Type B pancreatic cell (in vitro differentiated cells): Measurements from ENCODE around the gene PRIMPOL. TPM values are rescaled to one million over a fixed set of nuclear protein-coding genes. Genes with fewer than 3 reads are reported as not detected.
"Not testable (repeated sequence)": the region's sequence is repeated elsewhere in the genome, so short reads cannot be mapped to it uniquely, and the experiment has no call there.

Experiments used
- DNase-seq: peaks from one replicate; pipeline ENCODE4 v3.0.0; 2021; ENCODE audit warnings: mixed read lengths; ENCODE audit not compliant: unreplicated experiment; ENCODE audit errors: extremely low spot score
- H3K27ac Mint-ChIP-seq: 2 replicates; pipeline ENCODE4 v1.8.0; 2021; ENCODE audit warnings: mild to moderate bottlenecking, mixed read lengths
- H3K27me3 Mint-ChIP-seq: 2 replicates; pipeline ENCODE4 v1.8.0; 2021; ENCODE audit warnings: mixed read lengths
- H3K36me3 Mint-ChIP-seq: 2 replicates; pipeline ENCODE4 v1.8.0; 2021; ENCODE audit warnings: mixed read lengths
- H3K4me1 Mint-ChIP-seq: one replicate; pipeline ENCODE4 v1.8.0; 2021; ENCODE audit warnings: mixed read lengths; ENCODE audit not compliant: unreplicated experiment
- H3K4me3 Mint-ChIP-seq: 2 replicates; pipeline ENCODE4 v1.8.0; 2021; ENCODE audit warnings: mild to moderate bottlenecking, mixed read lengths
- H3K9me3 Mint-ChIP-seq: 2 replicates; pipeline ENCODE4 v1.8.0; 2021; ENCODE audit warnings: mixed read lengths
- CTCF ChIP-seq: fragments of 200-600 bp; sonication (generic); conservative IDR thresholded peaks from 2 replicates; pipeline ENCODE4 v1.5.0; 2021; ENCODE audit warnings: antibody characterized with exemption, mild to moderate bottlenecking
- total RNA-seq: library from RNA; stranded (reverse); gene quantifications from 2 replicates; pipeline ENCODE4 v1.2.1, GENCODE V29; 2021; ENCODE audit warnings: low replicate concordance

PRIMPOL gene
- total RNA-seq, 1 donor from 2014 or later = 24.6 TPM

GRCh38 chr4:184733654-184734524 is 84.4 kb downstream of the PRIMPOL start, which contains the start of gene CENPU:
CENPU (minus strand) TSS chr4:184734096; CDS start chr4:184734062, 34 bp downstream.
- Mint-ChIP-seq H3K4me3 (peak within 1 kb of the TSS; percentile 99), H3K27me3 (no peaks in the 10 kb centered on the region), H3K9me3 (no peaks in the 10 kb centered on the region), H3K36me3 (peaks cover 3% of the 10 kb centered on the region), H3K4me1 (peaks cover 19% of the 10 kb centered on the region), H3K27ac (peak within 1 kb of the TSS; percentile 99)
- DNase-seq = peak; percentile 99
- TF ChIP-seq CTCF = no peak

DNA sequence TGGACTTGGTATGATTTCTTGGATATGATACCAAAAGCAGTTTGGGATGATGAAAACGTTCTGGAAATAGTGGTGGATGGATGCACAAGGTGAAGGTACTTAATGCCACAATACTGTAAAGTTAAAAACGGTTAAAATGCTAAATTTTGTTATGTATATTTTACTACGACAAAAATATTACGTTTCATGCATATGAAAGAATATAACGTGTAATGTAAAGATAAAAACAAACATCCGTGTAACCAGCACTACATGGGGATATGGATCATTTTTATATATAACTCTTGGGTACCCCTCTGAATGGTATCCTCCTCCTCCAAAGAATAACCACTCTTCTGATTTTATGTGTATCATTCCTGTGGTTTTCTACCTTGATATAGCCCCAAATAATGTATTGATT is 85.2 kb downstream of the PRIMPOL start:
- Mint-ChIP-seq H3K4me1 (peaks cover 19% of the 10 kb centered on the region), H3K27me3 (no peaks in the 10 kb centered on the region), H3K27ac (peak overlapping the region; percentile 99), H3K9me3 (no peaks in the 10 kb centered on the region), H3K36me3 (peaks cover 3% of the 10 kb centered on the region), H3K4me3 (peak overlapping the region; percentile 99)
- DNase-seq = no peak
- TF ChIP-seq CTCF = no peak

- not testable (repeated sequence) for H3K27me3 Mint-ChIP-seq, DNase-seq, H3K9me3 Mint-ChIP-seq, H3K4me1 Mint-ChIP-seq, H3K27ac Mint-ChIP-seq, H3K36me3 Mint-ChIP-seq, H3K4me3 Mint-ChIP-seq
These were observed 90.0 kb downstream of the PRIMPOL start for GRCh38 chr4:184739575-184739974.

DNA sequence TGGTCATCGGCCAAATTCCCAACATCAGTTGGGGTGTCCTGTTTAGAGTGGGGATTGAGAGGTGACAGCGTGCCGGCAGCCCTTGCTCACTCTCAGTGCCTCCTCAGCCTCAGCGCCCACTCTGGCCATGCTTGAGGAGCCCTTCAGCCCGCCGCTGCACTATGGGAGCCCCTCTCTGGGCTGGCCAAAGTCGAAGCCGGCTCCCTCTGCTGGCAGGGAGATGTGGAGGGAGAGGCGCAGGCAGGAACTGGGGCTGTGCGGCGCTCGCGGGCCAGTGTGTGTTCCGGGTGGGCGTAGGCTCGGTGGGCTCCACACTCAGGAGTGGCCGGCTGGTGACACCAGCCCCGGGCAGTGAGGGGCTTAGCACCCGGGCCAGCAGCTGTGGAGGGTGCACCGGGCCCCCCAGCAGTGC is 91.4 kb downstream of the PRIMPOL start:
- Mint-ChIP-seq H3K4me3 (no peak overlapping the region), H3K27me3 (no peaks in the 10 kb centered on the region), H3K27ac (no peak overlapping the region), H3K36me3 (no peaks in the 10 kb centered on the region), H3K4me1 (peaks cover 5% of the 10 kb centered on the region), H3K9me3 (no peaks in the 10 kb centered on the region)
- no peak for DNase-seq
- TF ChIP-seq CTCF = no peak

DNA sequence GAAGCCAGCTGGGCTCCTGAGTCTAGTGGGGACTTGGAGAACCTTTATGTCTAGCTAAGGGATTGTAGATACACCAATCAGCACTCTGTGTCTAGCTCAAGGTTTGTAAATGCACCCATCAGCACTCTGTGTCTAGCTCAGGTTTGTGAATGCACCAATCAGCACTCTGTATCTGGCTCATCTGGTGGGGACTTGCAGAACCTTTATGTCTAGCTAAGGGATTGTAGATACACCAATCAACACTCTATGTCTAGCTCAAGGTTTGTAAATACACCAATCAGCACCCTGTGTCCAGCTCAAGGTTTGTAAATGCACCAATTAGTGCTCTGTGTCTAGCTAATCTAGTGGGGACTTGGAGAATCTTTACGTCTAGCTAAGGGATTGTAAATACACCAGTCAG is 92.1 kb downstream of the PRIMPOL start:
- not testable (repeated sequence) for H3K27me3 Mint-ChIP-seq, H3K9me3 Mint-ChIP-seq, H3K4me3 Mint-ChIP-seq, H3K27ac Mint-ChIP-seq, DNase-seq, H3K36me3 Mint-ChIP-seq
- peaks cover 11% of the 10 kb centered on the region for H3K4me1 Mint-ChIP-seq

DNA sequence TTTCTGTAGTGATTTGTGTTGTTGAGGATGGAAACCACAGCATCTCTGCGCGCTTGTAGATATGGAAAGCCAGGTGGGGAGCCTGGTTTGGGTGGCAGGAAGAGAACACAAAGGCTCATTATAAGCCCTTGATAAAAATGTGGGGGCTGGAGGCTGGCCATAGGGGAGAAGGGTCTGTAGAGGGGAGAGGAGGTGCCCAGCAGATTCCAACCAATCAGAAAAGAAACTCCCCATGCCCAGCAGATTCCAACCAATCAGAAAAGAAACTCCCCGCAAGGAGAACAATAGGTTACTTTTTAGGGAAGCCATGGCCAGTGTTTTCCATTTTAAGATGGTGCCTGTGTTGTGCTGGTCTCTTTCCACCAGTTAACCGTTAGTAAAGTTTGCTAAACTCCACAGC is 94.1 kb downstream of the PRIMPOL start:
- DNase-seq = no peak
- Mint-ChIP-seq H3K9me3 (no peaks in the 10 kb centered on the region), H3K4me1 (peaks cover 18% of the 10 kb centered on the region), H3K27me3 (no peaks in the 10 kb centered on the region), H3K36me3 (no peaks in the 10 kb centered on the region), H3K4me3 (no peak overlapping the region), H3K27ac (no peak overlapping the region)
- no peak for TF ChIP-seq CTCF
